PC-9 (cell line): ENCODE data around the gene LAYN. TPM values are rescaled to one million over a fixed set of nuclear protein-coding genes. Genes with fewer than 3 reads are reported as not detected.

Experiments
- BruUV-seq: library from RNA; stranded (reverse); fragments of 400-500 nt; replicated peaks from 2 replicates; lab custom pipeline; 2021; lab: Mats Ljungman, UMichigan
- CTCF ChIA-PET: fragments of 300-600 bp; sonication (Branson Sonifier 250); formaldehyde crosslinking; loops from one replicate; lab custom pipeline; 2022; ENCODE audit warnings: antibody characterized with exemption; lab: Charles Lee
- POLR2A ChIA-PET: fragments of 300-600 bp; sonication (Branson Sonifier 250); formaldehyde crosslinking; loops from one replicate; lab custom pipeline; 2022; ENCODE audit warnings: antibody characterized with exemption; ENCODE audit not compliant: unreplicated experiment; lab: Charles Lee
- DNase-seq, 2 experiments: peaks; one replicate each; pipeline versions ENCODE4 v3.0.0 to v3.0.0-alpha.2; 2015 to 2022; ENCODE audit warnings: mixed read lengths in 1 of 2
- H2AFZ ChIP-seq: fragments of 200-600 bp; sonication (generic); 2 replicates; pipeline ENCODE4 v1.8.1; 2017; ENCODE audit warnings: antibody characterized with exemption
- H3F3A ChIP-seq: fragments of 200-600 bp; sonication (generic); 2 replicates; pipeline ENCODE4 v1.8.1; 2017; ENCODE audit warnings: antibody characterized with exemption, mild to moderate bottlenecking, low read depth; ENCODE audit not compliant: insufficient read depth
- H3K27ac ChIP-seq: fragments of 200-600 bp; sonication (generic); 2 replicates; pipeline ENCODE4 v1.6.1; 2016; ENCODE audit warnings: mixed run types
- H3K27me3 ChIP-seq: fragments of 200-600 bp; sonication (generic); 2 replicates; pipeline ENCODE4 v1.6.1; 2016; ENCODE audit warnings: low read depth, mixed run types; ENCODE audit not compliant: insufficient read depth
- H3K36me3 ChIP-seq: fragments of 200-600 bp; sonication (generic); 2 replicates; pipeline ENCODE4 v1.6.1; 2016; ENCODE audit warnings: low read depth, mixed run types
- H3K4me1 ChIP-seq: fragments of 200-600 bp; sonication (generic); replicated peaks from 2 replicates; pipeline ENCODE4 v1.6.1; 2016; ENCODE audit warnings: mixed run types; ENCODE audit not compliant: insufficient read depth
- H3K4me2 ChIP-seq: fragments of 200-600 bp; sonication (generic); 2 replicates; pipeline ENCODE4 v1.6.1; 2017; ENCODE audit warnings: mixed run types
- H3K4me3 ChIP-seq: fragments of 200-600 bp; sonication (generic); 2 replicates; pipeline ENCODE4 v1.6.1; 2016; ENCODE audit warnings: mixed run types
- H3K79me2 ChIP-seq: fragments of 200-600 bp; sonication (generic); 2 replicates; pipeline ENCODE4 v1.6.1; 2017; ENCODE audit warnings: low read depth, mixed run types
- H3K9me2 ChIP-seq: fragments of 200-600 bp; sonication (generic); 2 replicates; pipeline ENCODE4 v1.8.1; 2017; ENCODE audit warnings: mild to moderate bottlenecking; ENCODE audit not compliant: insufficient read depth
- H3K9me3 ChIP-seq: fragments of 200-600 bp; sonication (generic); 2 replicates; pipeline ENCODE4 v1.8.1; 2016; ENCODE audit warnings: low read depth; ENCODE audit not compliant: insufficient read depth
- H4K20me1 ChIP-seq: fragments of 200-600 bp; sonication (generic); 2 replicates; pipeline ENCODE4 v1.8.1; 2017; ENCODE audit not compliant: insufficient read depth
- CTCF ChIP-seq: fragments of 200-600 bp; sonication (generic); conservative IDR thresholded peaks from 2 replicates; pipeline ENCODE4 v1.6.1; 2017; ENCODE audit warnings: mixed run types, antibody characterized with exemption, mild to moderate bottlenecking, moderate library complexity
- EZH2 ChIP-seq: fragments of 200-600 bp; sonication (generic); IDR thresholded peaks from 2 replicates; pipeline ENCODE4 v1.8.0; 2017; ENCODE audit warnings: antibody characterized with exemption, low read depth
- intact Hi-C: fragments of 100-400 bp; cut with micrococcal nuclease; formaldehyde crosslinking; loops from one replicate; pipeline ENCODE4 v1.10.0; 2022; ENCODE audit not compliant: unreplicated experiment
- total RNA-seq: library from RNA; stranded (reverse); gene quantifications from 2 replicates; pipeline ENCODE4 v1.2.3, GENCODE V29; 2021

LAYN gene
- total RNA-seq, 1 experiment from 2014 or later: 19.9 TPM

GRCh38 chr11:111555255-111555654, 14.7 kb downstream of the LAYN start:
- BruUV-seq: no TSS peak
- H3F3A ChIP-seq: peaks cover 18% of the 10 kb centered on the region; the same call in 1 of the 2 replicates
- POLR2A ChIA-PET: no interaction called here
- H3K27me3 ChIP-seq: no peaks in the 10 kb centered on the region
- H4K20me1 ChIP-seq: no peaks in the 10 kb centered on the region
- no peak overlapping the region for H3K4me3 ChIP-seq
- no peaks in the 10 kb centered on the region for H3K9me2 ChIP-seq
- no peak overlapping the region for H2AFZ ChIP-seq
- CTCF ChIA-PET: no interaction called here
- peak overlapping the region; percentile 53; the same call in 1 of the 2 replicates for H3K4me2 ChIP-seq
- no peaks in the 10 kb centered on the region for H3K79me2 ChIP-seq
- intact Hi-C loops: loop anchor here (5.0 kb wide), 1 partner anchor 602 kb away; no protein-coding TSS in a partner anchor
- peak in 1 of 2 experiments; percentile 62 for DNase-seq
- H3K9me3 ChIP-seq: peaks cover 12% of the 10 kb centered on the region
- H3K4me1 ChIP-seq: peaks cover 23% of the 10 kb centered on the region
- TF ChIP-seq EZH2: no peak
- no peak for TF ChIP-seq CTCF
- H3K36me3 ChIP-seq: peaks cover 14% of the 10 kb centered on the region; the same call in 1 of the 2 replicates
- peak overlapping the region; percentile 85 for H3K27ac ChIP-seq

GRCh38 chr11:111557425-111558111, 17.0 kb downstream of the LAYN start:
- Histone ChIP-seq H3K9me3 (peaks cover 12% of the 10 kb centered on the region), H4K20me1 (no peaks in the 10 kb centered on the region), H3K9me2 (no peaks in the 10 kb centered on the region), H3K4me2 (no peak overlapping the region), H2AFZ (no peak overlapping the region), H3K79me2 (no peaks in the 10 kb centered on the region), H3F3A (peaks cover 38% of the 10 kb centered on the region), H3K27ac (peak overlapping the region; percentile 18; the same call in 1 of the 2 replicates), H3K36me3 (peaks cover 14% of the 10 kb centered on the region; the same call in 1 of the 2 replicates), H3K4me3 (no peak overlapping the region), H3K27me3 (no peaks in the 10 kb centered on the region), H3K4me1 (peaks cover 41% of the 10 kb centered on the region)
- TSS peak; percentile 95 for BruUV-seq
- intact Hi-C loops: loop anchor here (5.0 kb wide), 1 partner anchor 600 kb away; no protein-coding TSS in a partner anchor
- TF ChIP-seq CTCF (no peak), EZH2 (no peak)
- ChIA-PET CTCF (interaction anchor here (0.7 kb wide), 1 partner anchor 16 kb away, joined by 5 read pairs; no protein-coding TSS in a partner anchor), POLR2A (interaction anchor here (0.6 kb wide), 1 partner anchor 26 kb away, joined by 3 read pairs; no protein-coding TSS in a partner anchor)
- DNase-seq: peak; percentile 43 to 58

GRCh38 chr11:111559800-111560464, 19.4 kb downstream of the LAYN start:
- no TSS peak for BruUV-seq
- H3K9me2 ChIP-seq: no peaks in the 10 kb centered on the region
- ChIA-PET POLR2A (no interaction called here), CTCF (no interaction called here)
- peaks cover 12% of the 10 kb centered on the region for H3K9me3 ChIP-seq
- H3K36me3 ChIP-seq: peaks cover 14% of the 10 kb centered on the region; the same call in 1 of the 2 replicates
- intact Hi-C loops: loop anchor here (5.0 kb wide), 1 partner anchor 597 kb away; no protein-coding TSS in a partner anchor
- H3K79me2 ChIP-seq: no peaks in the 10 kb centered on the region
- H3K4me2 ChIP-seq: no peak overlapping the region
- peaks cover 34% of the 10 kb centered on the region for H3F3A ChIP-seq
- no peak for DNase-seq
- H3K4me1 ChIP-seq: peaks cover 36% of the 10 kb centered on the region
- no peaks in the 10 kb centered on the region for H3K27me3 ChIP-seq
- H2AFZ ChIP-seq: no peak overlapping the region
- no peak for TF ChIP-seq EZH2
- H3K27ac ChIP-seq: no peak overlapping the region
- H3K4me3 ChIP-seq: no peak overlapping the region
- no peaks in the 10 kb centered on the region for H4K20me1 ChIP-seq
